Measurements from ENCODE around the gene BTN3A1.

DNA sequence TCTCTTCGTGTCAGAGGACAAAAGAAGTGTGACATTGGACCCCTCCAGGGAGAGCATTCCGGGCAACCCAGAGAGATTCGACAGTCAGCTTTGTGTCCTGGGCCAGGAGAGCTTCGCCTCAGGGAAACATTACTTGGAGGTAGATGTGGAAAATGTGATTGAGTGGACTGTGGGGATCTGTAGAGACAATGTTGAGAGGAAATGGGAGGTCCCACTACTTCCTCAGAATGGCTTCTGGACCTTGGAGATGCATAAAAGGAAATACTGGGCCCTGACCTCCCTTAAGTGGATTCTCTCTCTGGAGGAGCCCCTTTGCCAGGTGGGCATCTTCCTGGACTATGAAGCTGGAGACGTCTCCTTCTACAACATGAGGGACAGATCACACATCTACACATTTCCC lies 28.7 kb downstream of the BTN3A1 start:
- TF ChIP-seq, protein P1, sequence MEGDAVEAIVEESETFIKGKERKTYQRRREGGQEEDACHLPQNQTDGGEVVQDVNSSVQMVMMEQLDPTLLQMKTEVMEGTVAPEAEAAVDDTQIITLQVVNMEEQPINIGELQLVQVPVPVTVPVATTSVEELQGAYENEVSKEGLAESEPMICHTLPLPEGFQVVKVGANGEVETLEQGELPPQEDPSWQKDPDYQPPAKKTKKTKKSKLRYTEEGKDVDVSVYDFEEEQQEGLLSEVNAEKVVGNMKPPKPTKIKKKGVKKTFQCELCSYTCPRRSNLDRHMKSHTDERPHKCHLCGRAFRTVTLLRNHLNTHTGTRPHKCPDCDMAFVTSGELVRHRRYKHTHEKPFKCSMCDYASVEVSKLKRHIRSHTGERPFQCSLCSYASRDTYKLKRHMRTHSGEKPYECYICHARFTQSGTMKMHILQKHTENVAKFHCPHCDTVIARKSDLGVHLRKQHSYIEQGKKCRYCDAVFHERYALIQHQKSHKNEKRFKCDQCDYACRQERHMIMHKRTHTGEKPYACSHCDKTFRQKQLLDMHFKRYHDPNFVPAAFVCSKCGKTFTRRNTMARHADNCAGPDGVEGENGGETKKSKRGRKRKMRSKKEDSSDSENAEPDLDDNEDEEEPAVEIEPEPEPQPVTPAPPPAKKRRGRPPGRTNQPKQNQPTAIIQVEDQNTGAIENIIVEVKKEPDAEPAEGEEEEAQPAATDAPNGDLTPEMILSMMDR (conservative IDR thresholded peaks at IDR 0.05; ENCODE audit: low read depth, low read length), result no peak
- no peak for TF ChIP-seq EZH2 (IDR thresholded peaks at IDR 0.05; ENCODE audit: low read length, unreplicated experiment)
